MV-4-11 (cell line): ENCODE measurements around the gene SPZ1.
"Not testable (repeated sequence)": the region's sequence is repeated elsewhere in the genome, so short reads cannot be mapped to it uniquely, and the experiment has no call there.

Source experiments
- DNase-seq: peaks from one replicate; lab custom pipeline; 2025; lab: John Stamatoyannopoulos, UW

SPZ1 gene

DNA sequence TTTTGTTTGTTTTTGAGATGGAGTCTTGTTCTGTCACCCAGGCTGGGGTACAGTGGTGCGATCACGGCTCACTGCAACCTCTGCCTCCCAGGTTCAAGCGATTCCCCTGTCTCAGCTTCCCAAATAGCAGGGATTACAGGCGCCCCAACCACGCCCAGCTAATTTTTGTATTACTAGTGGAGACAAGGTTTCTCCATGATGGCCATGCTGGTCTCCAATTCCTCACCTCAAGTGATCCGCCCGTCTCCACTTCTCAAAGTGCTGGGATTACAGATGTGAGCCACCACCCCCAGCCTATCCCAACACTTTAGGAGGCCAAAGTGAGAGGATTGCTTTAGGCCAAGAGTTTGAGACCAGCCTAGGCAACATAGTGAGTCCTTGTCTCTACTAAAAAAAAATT lies 19.3 kb downstream of the SPZ1 start:
- DNase-seq, result no peak

DNA sequence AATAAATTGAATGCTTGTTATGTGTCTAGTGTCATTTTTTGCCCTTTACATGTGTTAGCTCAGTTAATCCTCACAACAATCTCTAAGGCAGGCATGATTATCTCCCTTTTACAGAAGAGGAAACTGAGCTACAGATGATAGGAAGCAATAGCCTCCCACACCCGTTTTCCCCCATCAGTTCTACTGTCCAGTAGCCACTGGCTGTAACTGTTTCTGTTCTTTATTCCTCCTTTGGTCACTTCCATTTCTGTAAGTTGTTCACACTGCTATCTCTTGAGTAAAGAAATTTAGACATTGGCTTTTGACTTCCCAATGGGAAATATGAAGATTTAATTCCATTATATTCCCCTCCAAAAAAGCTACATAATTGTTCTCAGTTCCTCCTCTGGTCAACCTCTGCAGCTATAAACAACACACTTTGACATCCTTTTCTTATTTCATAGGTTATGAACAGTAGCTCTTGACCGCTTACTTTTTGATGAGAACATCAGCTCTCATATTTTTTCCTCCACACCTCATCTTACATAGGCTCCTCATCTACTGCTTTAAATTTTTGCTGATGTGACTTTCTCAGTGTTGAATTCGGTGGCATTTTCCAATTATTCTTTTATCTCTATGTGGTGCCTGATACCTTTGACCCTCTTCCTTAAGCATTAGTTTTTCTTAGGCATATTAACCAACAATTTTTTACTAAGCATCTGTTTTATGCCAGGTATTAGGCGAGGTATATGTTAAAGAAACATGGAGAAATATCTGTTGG lies 21.4 kb downstream of the SPZ1 start:
- peak; percentile 76 for DNase-seq

DNA sequence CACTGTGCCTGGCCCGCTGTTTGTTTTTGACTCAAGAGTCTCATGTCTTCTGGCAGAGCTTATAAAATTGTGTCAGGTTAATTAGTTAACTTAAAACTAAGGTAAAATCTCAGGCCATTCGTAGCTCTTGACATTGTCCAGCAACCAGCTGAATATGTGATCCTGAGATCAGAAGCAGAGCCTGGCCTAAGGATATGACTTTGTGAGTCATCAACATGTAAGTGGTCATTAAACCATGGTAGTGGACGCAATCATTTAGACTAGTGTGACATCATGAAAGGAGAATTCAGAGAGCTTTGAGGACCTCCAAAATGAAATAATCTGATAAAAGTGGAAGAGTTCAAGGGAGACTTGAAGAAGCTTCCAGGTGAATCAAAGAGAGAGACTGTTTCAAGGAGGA lies 23.3 kb downstream of the SPZ1 start:
- DNase-seq, result no peak

DNA sequence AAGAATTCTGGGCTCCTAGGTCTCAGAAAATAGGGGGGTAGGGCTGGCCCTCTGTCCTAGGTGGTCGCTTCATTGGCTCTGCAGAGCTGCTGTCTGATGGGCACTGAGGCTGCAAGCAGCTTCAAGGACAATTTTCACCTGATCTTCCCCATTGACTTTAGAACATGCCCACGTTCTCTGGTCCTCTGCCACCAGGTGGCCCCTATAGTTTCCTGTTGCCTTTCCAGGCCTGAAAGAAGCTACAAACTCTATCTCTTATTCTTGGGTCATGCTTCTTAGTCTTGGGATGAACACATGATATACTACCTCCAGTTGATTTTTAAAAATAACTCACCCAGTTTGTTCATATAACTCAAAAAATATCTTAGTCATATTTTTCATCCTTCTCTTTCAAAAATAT lies 26.3 kb downstream of the SPZ1 start:
- DNase-seq, result peak; percentile 18

DNA sequence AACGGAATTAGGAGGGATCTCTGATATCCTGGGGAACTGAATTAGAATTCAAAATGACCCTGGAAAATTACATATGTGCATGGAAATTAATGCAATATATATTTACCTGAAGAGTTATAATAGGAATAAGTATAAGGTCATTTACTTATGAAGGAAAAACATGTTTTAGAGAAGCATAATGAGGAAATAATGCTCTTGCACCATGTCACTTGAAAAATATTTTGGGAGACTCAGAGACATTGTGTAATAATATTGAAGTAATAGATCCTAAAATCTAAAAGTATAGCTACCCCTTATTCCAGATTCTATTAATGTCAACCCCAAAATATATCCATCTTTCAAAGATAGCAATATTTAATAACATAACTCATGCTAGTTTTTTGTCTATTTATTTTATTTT lies 28.4 kb downstream of the SPZ1 start:
- peak; percentile 37 for DNase-seq

DNA sequence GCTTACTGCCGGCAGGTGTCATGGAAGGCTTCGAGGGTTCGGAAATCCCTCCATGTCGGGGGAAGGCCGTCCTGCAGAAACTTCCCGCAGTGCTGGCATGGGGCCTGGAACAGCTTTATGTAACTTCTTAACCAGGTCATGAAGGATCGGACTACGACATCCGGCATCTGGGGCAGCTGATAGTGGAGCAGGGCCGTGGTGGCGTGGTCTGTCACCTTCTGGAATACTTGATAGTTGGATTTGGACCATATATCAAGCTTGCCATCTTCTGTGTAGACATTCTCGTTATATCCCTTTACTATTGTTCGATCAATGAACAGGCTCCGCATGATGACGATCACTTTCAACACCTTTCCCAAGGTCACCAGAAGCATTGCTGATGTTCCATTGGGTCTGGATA lies 31.2 kb downstream of the SPZ1 start:
- DNase-seq, result not testable (repeated sequence)

DNA sequence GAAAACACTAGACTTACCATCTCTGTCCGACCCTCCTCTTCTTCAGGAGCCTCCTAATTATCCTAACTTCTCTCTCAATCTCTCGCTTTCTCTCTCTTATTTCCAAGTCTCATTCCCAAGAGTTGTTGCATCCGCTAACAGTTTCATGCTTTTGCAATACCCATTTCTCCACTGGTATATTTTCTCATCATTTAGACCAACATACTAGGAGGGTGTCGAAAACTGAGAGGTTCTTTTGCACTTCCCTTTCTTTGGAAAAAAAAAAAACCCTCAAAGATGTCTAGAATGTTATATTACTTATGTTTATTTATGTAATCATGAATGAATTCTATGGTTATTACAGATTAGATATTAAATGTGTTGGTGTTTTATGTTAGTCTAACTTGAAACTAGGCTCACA lies 35.9 kb downstream of the SPZ1 start:
- DNase-seq, result peak; percentile 67

DNA sequence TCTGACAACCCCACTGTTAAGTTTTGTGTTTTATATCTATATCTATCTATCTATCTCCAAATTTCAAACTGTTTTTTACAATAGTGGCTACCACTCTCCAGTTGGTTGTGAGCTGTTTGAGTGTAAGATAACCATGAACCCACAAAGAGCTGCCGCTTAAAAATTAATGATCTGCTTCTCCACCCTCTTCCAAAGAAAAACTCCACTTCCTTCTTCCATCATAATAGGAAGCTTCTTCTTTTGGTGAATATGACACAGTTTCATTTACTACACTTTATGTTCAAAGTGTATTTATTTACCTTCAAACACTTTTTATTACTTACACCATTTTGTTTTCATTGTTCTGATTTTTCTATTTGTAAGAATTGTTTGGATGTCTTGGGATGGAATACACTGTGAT lies 37.9 kb downstream of the SPZ1 start:
- peak; percentile 2 for DNase-seq

DNA sequence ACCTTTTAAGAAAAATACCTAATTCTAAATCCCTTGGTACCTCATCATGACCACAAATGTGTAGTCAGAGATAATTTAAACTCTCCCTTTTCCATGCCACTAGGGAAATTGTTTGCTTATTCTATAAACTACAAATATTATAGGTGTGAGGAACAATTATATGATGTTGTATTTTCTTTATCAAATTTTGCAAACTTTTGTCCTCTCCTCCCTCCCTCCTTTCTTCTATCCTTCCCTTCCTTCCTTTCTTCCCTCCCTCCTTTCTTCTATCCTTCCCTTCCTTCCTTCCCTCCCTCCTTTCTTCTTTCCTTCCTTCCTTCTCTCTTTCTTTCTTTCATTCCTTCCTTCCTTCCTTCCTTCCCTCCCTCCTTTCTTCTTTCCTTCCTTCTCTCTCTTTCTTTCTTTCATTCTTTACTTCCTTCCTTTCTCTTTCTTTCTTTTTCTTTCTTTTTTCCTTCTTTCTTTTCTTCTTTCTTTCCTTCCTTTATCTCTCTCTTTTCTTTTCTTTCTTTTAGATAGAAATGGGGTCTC lies 41.2 kb downstream of the SPZ1 start:
- DNase-seq, result no peak

DNA sequence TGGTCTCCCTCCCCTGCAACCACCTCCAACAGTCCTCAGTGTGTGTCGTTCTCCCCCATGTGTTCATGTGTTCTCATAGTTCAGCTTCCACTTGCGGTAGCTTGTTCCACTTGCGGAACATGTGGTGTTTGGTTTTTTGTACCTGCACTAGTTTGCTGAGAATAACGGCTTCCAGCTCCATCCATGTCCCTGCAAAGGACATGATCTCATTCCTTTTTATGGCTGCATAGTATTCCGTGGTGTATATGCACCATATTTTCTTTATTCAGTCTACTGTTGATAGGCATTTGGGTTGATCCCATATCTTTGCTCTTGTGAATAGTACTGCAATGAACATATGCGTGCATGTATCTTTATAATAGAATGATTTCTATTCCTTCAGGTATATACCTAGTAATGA lies 45.1 kb downstream of the SPZ1 start:
- no peak for DNase-seq

DNA sequence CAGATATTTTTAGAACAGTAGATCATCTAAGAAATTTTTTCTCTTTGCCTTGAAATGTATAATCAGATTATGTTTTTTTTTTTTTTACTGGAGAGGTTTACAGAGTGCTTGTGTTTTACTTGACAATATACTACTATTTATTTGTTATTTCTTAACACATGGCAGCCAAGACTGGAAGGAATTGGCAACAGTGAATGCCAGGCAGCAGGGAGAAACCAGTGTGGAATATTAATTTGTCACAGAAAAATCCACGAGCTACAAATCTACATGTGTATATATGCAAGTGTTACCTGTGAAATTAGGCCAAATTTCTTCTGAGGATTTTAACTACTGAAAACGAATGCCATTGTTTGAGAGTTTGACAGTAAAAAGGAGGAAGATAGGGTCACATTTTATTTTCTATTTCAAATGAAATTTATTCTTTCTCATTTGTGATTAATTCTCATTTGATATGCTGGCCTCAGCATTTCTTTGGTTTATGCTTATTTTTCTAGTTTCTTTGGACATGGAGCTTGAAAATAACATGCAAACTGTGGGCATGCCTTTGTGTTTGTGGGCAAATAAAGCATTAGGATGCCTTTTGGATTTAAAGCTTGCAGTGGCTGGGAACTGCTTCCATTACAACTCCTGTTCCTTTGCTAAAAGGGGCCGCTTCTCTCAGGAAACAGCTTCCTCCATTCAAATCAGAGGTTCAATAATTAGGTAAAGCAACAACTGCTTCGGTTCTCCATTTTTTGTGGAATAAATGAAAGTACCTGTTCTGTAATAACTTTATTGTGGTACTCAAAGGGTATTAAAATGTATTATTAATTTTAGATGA lies 49.1 kb downstream of the SPZ1 start:
- no peak for DNase-seq

DNA sequence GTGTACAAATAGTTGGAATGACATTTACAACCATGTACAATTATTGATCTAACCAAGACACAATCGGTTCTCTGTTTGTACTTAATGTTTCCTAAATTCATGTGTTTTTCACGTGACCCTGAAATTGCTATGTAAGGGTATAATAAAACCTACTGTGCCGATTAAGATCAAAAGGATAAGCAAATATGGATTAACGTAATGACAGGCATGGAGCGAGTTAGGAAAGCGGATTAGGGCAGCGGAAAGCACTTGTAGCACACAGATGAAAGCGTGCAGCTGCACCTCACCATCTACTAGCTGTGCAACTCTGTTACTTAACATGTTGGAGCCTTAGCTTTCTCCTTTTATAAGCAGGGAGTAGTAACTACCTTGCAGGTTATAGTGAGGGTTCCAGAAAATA lies 49.7 kb downstream of the SPZ1 start:
- no peak for DNase-seq

DNA sequence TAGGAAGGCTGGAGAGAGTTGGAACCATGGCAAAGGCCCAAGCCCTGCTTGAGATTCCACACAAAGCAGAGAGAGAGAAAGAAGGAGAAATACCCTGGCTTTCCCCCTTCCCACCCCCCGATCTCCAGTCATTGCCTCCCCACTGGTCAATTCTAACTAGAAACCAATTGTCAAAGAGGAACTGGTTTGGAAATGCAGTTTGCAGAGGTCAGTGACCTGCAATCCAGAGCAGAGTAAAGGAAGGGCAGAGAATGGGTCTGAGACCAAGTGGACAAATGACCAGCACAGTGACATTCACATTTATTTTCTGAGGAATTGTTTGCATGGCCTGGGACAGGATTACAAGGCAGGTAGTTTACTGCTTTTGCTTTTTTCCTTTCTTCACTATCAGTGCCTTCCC lies 50.6 kb downstream of the SPZ1 start:
- DNase-seq, result peak; percentile 4
